Breast epithelium (tissue), 3 donors: ENCODE data around the gene MRPL27.

Experiments
- CTCF ChIP-seq, 3 donors: fragments of 450-650 bp; IDR thresholded peaks; one replicate each; pipeline ENCODE4 v1.5.1; 2016 to 2017; ENCODE audit warnings: antibody characterized with exemption in 3 of 3, mild to moderate bottlenecking in 3 of 3, moderate library complexity in 3 of 3
- POLR2A ChIP-seq: fragments of 450-650 bp; IDR thresholded peaks from one replicate; pipeline ENCODE4 v1.6.1; 2016; ENCODE audit warnings: antibody characterized with exemption, mild to moderate bottlenecking, moderate library complexity

GRCh38 chr17:50346313-50347116 lies 26.5 kb downstream of the MRPL27 start:
- TF ChIP-seq POLR2A = no peak
- no peak for TF ChIP-seq CTCF (IDR thresholded peaks at IDR 0.05)
